Omental fat pad (tissue), 4 donors: Measurements from ENCODE around the gene TXNRD2. TPM values are rescaled to one million over a fixed set of nuclear protein-coding genes. Genes with fewer than 3 reads are reported as not detected.

Experiments
- ATAC-seq: fragments of 150-250 bp; one replicate; pipeline ENCODE4 v1.9.1; 2016; ENCODE audit warnings: mild to moderate bottlenecking, moderate library complexity; ENCODE audit not compliant: low FRiP score
- DNase-seq: peaks from one replicate; pipeline ENCODE4 v3.0.0-alpha.2; 2019; ENCODE audit warnings: low spot score
- total RNA-seq, 4 donors: library from RNA; depleted of rRNA; stranded (reverse); fragments of >200 nt; gene quantifications; one replicate each; pipeline ENCODE4 v1.1.0, GENCODE V29; 2016
- TF ChIP-seq, protein P1 (sequence below), 3 donors: fragments of 450-650 bp; IDR thresholded peaks; one replicate each; pipeline ENCODE4 v1.5.1; 2016 to 2017; ENCODE audit warnings: antibody characterized with exemption in 3 of 3, mild to moderate bottlenecking in 3 of 3, moderate library complexity in 2 of 3

The TXNRD2 gene
- total RNA-seq, 4 donors from 2014 or later = 10.1 to 24.4 (median 15.1) TPM

GRCh38 chr22:19983741-19984140 lies 42.1 kb upstream of the TXNRD2 start:
- DNase-seq = no peak
- TF ChIP-seq, protein P1, sequence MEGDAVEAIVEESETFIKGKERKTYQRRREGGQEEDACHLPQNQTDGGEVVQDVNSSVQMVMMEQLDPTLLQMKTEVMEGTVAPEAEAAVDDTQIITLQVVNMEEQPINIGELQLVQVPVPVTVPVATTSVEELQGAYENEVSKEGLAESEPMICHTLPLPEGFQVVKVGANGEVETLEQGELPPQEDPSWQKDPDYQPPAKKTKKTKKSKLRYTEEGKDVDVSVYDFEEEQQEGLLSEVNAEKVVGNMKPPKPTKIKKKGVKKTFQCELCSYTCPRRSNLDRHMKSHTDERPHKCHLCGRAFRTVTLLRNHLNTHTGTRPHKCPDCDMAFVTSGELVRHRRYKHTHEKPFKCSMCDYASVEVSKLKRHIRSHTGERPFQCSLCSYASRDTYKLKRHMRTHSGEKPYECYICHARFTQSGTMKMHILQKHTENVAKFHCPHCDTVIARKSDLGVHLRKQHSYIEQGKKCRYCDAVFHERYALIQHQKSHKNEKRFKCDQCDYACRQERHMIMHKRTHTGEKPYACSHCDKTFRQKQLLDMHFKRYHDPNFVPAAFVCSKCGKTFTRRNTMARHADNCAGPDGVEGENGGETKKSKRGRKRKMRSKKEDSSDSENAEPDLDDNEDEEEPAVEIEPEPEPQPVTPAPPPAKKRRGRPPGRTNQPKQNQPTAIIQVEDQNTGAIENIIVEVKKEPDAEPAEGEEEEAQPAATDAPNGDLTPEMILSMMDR (IDR thresholded peaks at IDR 0.05) = no peak
- no peak for ATAC-seq

DNA sequence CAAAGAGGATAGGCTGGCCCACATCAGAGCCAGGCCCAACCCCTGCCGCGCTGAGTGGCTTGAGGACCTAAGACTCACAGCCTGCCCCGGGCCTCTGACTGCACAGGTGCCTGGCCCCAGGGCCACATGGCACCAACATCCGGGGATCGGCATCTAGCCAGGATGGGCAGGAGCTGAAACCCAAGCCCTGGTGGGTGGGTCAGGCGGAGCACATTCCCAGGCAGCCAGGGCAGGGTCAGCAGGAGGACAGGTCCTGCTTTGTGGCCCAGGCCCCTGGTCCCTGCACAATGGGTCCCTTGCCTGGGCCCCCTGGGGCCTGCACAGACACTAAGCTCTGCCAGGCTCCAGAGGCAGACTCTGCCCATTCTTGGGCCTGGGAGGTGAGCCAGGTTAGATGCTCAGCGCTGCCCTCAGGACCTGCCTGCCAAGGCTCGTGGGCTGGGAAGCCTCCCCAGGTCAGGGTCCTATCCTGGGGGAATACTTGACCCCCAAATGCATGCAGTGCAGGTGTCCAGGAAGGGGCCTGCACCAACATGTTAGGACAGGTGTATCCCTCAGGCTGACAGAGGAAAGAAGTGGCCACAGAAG lies 41.5 kb upstream of the TXNRD2 start:
- TF ChIP-seq, protein P1 (IDR thresholded peaks at IDR 0.05) = no peak
- no peak for DNase-seq
- ATAC-seq = no peak

DNA sequence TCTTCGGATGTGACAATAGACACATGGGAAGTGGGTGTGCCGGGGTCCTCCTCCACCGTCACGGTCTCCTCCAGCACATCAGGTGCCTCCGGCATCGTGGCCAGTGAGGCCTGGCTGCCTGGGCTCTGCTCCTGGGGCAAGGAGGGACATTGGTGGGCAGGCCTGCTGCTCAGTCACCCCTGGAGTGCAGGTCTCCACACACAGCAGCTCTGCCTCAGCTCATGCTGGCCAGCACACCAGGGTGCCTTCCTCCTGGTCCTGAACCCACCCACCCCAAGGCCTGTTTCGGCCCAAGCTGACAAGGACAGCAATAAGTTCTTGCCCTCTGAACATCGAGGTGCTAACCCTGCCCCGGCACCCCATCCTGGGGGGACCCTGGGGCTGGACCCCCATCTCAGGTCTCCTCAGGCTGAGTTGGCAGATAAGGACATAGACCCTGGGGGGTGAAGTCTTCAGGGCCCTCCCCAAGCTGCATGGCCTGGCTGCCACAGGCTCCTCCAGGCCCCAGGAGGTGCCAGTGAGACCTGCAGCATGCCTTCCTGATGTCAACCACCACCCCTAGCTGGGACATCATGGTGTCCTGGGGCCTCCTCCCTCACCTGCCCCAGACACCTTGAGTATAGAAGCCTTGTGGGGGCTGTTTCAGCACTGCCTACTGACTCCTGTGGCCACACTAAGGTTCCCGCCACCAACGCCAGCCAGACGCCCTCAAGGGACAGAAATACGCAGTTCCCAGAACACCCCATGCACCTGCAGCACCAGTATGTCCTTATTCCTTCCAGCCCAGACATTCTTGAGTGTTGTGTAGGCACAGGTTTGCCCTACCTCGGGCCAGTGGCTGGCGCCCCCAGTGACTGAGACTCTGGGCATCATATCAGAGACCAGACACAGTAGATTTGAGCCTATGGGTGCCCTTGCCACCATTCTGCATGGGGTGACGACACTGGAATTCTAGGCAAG lies 40.6 kb upstream of the TXNRD2 start:
- no peak for DNase-seq

GRCh38 chr22:19981171-19981960 lies 39.7 kb upstream of the TXNRD2 start:
- DNase-seq = no peak
- TF ChIP-seq, protein P1 (IDR thresholded peaks at IDR 0.05) = no peak
- ATAC-seq = no peak

More for the DNA sequence above, 40.6 kb upstream of the TXNRD2 start:
- no peak for ATAC-seq
- TF ChIP-seq, protein P1 (IDR thresholded peaks at IDR 0.05) = no peak

DNA sequence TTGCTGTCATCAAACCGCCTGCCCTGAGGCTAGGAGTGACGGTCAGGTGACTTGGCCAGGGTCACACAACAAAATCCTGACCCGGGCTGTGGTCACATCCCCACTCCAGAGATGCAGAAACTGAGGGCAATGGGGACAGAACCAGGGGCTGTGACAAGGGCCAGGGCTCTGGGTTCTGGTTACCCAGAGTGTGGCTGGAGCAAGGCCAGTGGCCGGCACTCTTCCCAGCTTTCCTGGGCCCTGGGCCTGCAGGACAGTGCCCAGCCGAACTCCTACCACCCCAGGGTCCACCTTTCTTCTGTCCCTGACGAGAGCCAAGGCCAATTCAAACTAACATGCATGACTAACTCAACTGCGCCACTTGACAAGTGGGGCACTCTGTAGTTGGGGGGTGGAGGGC lies 39.1 kb upstream of the TXNRD2 start:
- no peak for ATAC-seq
- no peak for DNase-seq
- TF ChIP-seq, protein P1 (IDR thresholded peaks at IDR 0.05) = no peak

DNA sequence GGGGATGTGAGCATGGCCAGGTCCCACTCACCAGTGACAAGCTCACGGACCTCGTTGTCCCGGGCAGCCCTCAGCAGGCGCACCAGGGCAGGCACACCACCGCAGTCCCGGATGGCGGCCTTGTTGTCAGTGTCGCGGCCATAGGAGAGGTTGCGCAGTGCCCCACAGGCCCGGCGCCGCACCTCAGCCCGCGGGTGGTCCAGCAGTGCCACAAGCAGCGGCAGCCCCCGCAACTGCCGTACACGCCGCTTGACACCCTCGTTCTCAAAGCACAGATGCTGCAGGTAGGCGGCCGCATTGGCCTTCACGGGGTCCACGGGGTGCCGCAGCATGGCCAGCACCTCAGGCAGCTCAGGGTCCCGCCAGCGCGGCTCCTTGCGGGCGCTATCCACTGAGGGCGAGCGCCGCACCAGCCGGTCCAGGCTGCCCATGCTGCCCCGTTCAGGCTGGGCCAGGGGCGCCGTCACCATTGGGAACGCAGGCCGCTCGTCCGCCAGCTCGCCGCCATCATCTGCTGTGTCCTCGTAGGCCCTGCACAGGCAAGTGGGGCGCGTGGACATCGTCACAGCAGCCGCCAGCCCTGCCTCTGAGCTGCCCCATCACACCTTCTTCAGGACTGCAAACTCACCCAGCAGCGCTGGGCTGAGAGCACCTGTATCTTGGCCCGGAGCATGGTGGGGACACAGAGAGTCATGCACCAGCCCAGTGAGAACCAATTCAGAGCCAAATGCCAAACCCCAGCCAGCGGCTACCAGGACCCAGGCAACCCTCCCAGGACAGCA lies 38.3 kb upstream of the TXNRD2 start:
- DNase-seq = no peak
- ATAC-seq = no peak
- TF ChIP-seq, protein P1 (IDR thresholded peaks at IDR 0.05) = no peak
